ENCODE data around the gene RAB33B.

RAB33B gene

DNA sequence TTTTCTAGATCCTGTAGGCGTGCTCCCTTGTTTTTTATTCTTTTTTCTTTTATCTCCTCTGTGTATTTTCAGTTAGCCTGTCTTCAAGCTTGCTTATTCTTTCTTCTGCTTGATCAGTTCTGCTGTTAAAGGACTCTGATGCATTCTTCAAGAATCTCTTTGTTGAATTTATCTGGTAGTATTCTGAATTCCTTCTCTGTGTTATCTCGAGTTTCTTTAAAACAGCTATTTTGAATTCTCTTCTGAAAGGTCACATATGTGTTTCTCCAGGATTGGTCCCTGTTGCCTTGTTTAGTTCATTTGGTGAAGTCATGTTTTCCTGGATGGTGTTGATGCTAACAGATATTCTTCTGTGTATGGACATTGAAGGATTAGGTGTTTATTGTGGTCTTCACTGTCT lies 15.3 kb downstream of the RAB33B start:
- Histone ChIP-seq H3K9me2 (replicated peaks; ENCODE audit: control insufficient read depth, low read length) (no peaks in the 10 kb centered on the region), H3K4me1 (ENCODE audit: control insufficient read depth, low read length) (no peaks in the 10 kb centered on the region; the same call in 1 of the 2 replicates), H3K27ac (ENCODE audit: low read depth, low read length) (no peak overlapping the region), H3K79me2 (ENCODE audit: control insufficient read depth, low read length) (peaks cover 58% of the 10 kb centered on the region), H3K27me3 (ENCODE audit: control insufficient read depth, low read length) (no peaks in the 10 kb centered on the region), H3K4me2 (ENCODE audit: low read length) (no peak overlapping the region), H3K9me3 (ENCODE audit: control insufficient read depth, insufficient read depth, low read length) (peaks cover 4% of the 10 kb centered on the region), H4K20me1 (ENCODE audit: control insufficient read depth, insufficient read depth, low read depth, low read length) (no peaks in the 10 kb centered on the region), H3F3A (ENCODE audit: control insufficient read depth, insufficient read depth) (no peaks in the 10 kb centered on the region), H3K4me3 (ENCODE audit: low read length) (no peak overlapping the region), H3K36me3 (ENCODE audit: control insufficient read depth, low read length) (peaks cover 12% of the 10 kb centered on the region)
- TF ChIP-seq EZH2phosphoT487 (IDR thresholded peaks at IDR 0.05; ENCODE audit: borderline replicate concordance, low read length) (no peak), CTCF (IDR thresholded peaks at IDR 0.05; ENCODE audit: low read depth, low read length, poor library complexity, severe bottlenecking) (no peak)

DNA sequence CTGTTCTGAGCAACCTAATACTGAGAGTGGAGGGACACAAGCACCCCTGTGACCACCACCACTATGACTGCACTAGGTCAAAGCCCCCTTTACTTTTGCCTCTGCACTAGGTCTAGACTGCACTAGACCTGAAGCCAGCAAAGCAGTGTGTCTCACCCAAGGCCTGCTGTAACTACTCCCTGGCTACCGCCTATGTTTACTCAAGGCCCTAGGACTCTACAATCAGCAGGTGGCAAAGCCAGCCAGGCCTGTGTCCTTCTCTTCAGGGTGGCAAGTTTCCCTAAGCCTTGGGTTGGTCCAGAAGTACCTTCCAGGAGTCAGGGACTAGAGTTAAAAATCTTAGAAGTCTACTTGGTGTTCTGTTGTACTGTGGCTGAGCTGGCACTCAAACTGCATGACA lies 15.9 kb downstream of the RAB33B start:
- Histone ChIP-seq H3K36me3 (ENCODE audit: control insufficient read depth, low read length) (peaks cover 12% of the 10 kb centered on the region), H3K79me2 (ENCODE audit: control insufficient read depth, low read length) (peaks cover 54% of the 10 kb centered on the region), H3K9me3 (ENCODE audit: control insufficient read depth, insufficient read depth, low read length) (peaks cover 4% of the 10 kb centered on the region), H3F3A (ENCODE audit: control insufficient read depth, insufficient read depth) (no peaks in the 10 kb centered on the region), H4K20me1 (ENCODE audit: control insufficient read depth, insufficient read depth, low read depth, low read length) (no peaks in the 10 kb centered on the region), H3K27me3 (ENCODE audit: control insufficient read depth, low read length) (no peaks in the 10 kb centered on the region), H3K4me1 (ENCODE audit: control insufficient read depth, low read length) (no peaks in the 10 kb centered on the region; the same call in 1 of the 2 replicates), H3K4me2 (ENCODE audit: low read length) (no peak overlapping the region), H3K4me3 (ENCODE audit: low read length) (no peak overlapping the region), H3K9me2 (replicated peaks; ENCODE audit: control insufficient read depth, low read length) (no peaks in the 10 kb centered on the region), H3K27ac (ENCODE audit: low read depth, low read length) (no peak overlapping the region)
- TF ChIP-seq EZH2phosphoT487 (IDR thresholded peaks at IDR 0.05; ENCODE audit: borderline replicate concordance, low read length) (no peak), CTCF (IDR thresholded peaks at IDR 0.05; ENCODE audit: low read depth, low read length, poor library complexity, severe bottlenecking) (no peak)

GRCh38 chr4:139470295-139470694 lies 16.4 kb downstream of the RAB33B start:
- Histone ChIP-seq H3K27ac (ENCODE audit: low read depth, low read length) (no peak overlapping the region), H4K20me1 (ENCODE audit: control insufficient read depth, insufficient read depth, low read depth, low read length) (no peaks in the 10 kb centered on the region), H3K4me3 (ENCODE audit: low read length) (no peak overlapping the region), H3K36me3 (ENCODE audit: control insufficient read depth, low read length) (peaks cover 12% of the 10 kb centered on the region), H3F3A (ENCODE audit: control insufficient read depth, insufficient read depth) (no peaks in the 10 kb centered on the region), H3K9me3 (ENCODE audit: control insufficient read depth, insufficient read depth, low read length) (peaks cover 4% of the 10 kb centered on the region), H3K27me3 (ENCODE audit: control insufficient read depth, low read length) (no peaks in the 10 kb centered on the region), H3K4me1 (ENCODE audit: control insufficient read depth, low read length) (no peaks in the 10 kb centered on the region; the same call in 1 of the 2 replicates), H3K79me2 (ENCODE audit: control insufficient read depth, low read length) (peaks cover 54% of the 10 kb centered on the region), H3K4me2 (ENCODE audit: low read length) (no peak overlapping the region), H3K9me2 (replicated peaks; ENCODE audit: control insufficient read depth, low read length) (no peaks in the 10 kb centered on the region)
- TF ChIP-seq CTCF (IDR thresholded peaks at IDR 0.05; ENCODE audit: low read depth, low read length, poor library complexity, severe bottlenecking) = no peak
- no peak for TF ChIP-seq EZH2phosphoT487 (IDR thresholded peaks at IDR 0.05; ENCODE audit: borderline replicate concordance, low read length)

Measured in DOHH2 (cell line).